Peyer's patch (tissue), 4 donors: ENCODE results near the gene KLHL41.

ENCODE experiments used
- POLR2A ChIP-seq, 2 donors: fragments of 450-650 bp; IDR thresholded peaks; one replicate each; pipeline ENCODE4 v1.5.1; 2017; ENCODE audit warnings: antibody characterized with exemption in 2 of 2, mild to moderate bottlenecking in 2 of 2, moderate library complexity in 2 of 2
- TF ChIP-seq, protein P1 (sequence below), 6 experiments: fragments of 450-650 bp in 4 of 6; fragments of 200-600 bp in 2 of 6; sonication (generic) in 1 of 6; IDR thresholded peaks; one replicate each; pipeline ENCODE4 v1.5.1; 2017 to 2019; ENCODE audit warnings: antibody characterized with exemption in 6 of 6, mild to moderate bottlenecking in 3 of 6, moderate library complexity in 1 of 6

DNA sequence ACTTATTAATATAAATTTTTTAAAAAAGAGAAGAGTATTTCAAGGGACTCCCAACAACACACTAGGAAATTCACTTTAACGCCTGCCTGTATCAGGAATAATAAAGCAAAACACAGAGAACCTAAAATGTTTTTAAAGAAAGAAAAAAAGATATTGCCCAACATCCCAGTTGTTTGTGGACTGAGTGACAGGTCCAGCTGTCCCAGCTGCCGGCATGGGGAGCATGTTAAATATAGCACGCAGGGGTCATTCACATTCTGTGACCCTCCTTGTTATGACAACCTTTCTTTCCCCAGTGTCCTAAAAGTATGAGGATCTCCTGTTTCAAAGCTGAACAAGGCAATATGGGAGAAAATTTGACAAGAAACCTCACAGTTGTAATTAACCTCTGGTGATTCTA lies 4.4 kb downstream of the KLHL41 start:
- TF ChIP-seq, protein P1, sequence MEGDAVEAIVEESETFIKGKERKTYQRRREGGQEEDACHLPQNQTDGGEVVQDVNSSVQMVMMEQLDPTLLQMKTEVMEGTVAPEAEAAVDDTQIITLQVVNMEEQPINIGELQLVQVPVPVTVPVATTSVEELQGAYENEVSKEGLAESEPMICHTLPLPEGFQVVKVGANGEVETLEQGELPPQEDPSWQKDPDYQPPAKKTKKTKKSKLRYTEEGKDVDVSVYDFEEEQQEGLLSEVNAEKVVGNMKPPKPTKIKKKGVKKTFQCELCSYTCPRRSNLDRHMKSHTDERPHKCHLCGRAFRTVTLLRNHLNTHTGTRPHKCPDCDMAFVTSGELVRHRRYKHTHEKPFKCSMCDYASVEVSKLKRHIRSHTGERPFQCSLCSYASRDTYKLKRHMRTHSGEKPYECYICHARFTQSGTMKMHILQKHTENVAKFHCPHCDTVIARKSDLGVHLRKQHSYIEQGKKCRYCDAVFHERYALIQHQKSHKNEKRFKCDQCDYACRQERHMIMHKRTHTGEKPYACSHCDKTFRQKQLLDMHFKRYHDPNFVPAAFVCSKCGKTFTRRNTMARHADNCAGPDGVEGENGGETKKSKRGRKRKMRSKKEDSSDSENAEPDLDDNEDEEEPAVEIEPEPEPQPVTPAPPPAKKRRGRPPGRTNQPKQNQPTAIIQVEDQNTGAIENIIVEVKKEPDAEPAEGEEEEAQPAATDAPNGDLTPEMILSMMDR (IDR thresholded peaks at IDR 0.05), result no peak
- no peak for TF ChIP-seq POLR2A (IDR thresholded peaks at IDR 0.05)
